ENCODE data around the gene TCF4. TPM values are rescaled to one million over a fixed set of nuclear protein-coding genes. Genes with fewer than 3 reads are reported as not detected.

Gene TCF4
- polyA plus RNA-seq, 1 donor (not counting 4 experiments of a cell fraction or from before 2014, with no cell fraction given) = 9.7 TPM

- no peaks in the 10 kb centered on the region for H3K4me1 ChIP-seq (ENCODE audit: control insufficient read depth, extremely low read depth, insufficient read depth, low read length)
- peaks cover 0 to 2% of the 10 kb centered on the region in 2 experiments for H3K36me3 ChIP-seq (ENCODE audit: control insufficient read depth in 2 of 2, extremely low read depth in 1 of 2, insufficient read depth in 2 of 2, low read length in 2 of 2)
- no peaks in the 10 kb centered on the region for H3K9me1 ChIP-seq (ENCODE audit: control insufficient read depth, extremely low read depth, insufficient read depth, low read length)
- TF ChIP-seq EZH2 (IDR thresholded peaks at IDR 0.05; ENCODE audit: low read length) = no peak
- no peak for TF ChIP-seq CTCF (optimal IDR thresholded peaks at IDR 0.05 in 1 of 3, IDR thresholded peaks at IDR 0.05 in 1 of 3, conservative IDR thresholded peaks at IDR 0.05 in 1 of 3; ENCODE audit: extremely low read depth in 1 of 3, insufficient read depth in 2 of 3, low read length in 3 of 3)
- no peaks in the 10 kb centered on the region for H4K20me1 ChIP-seq (ENCODE audit: control insufficient read depth, extremely low read depth, insufficient read depth, low read length)
- FAIRE-seq (no peak), DNase-seq (ENCODE audit: low read depth, low spot score) (no peak)
- H3K4me2 ChIP-seq (ENCODE audit: control insufficient read depth, extremely low read depth, insufficient read depth, low read depth, low read length) = no peak overlapping the region
- no peaks in the 10 kb centered on the region for H3K9me3 ChIP-seq (ENCODE audit: control insufficient read depth, low read depth, low read length)
- H3K79me2 ChIP-seq (ENCODE audit: control insufficient read depth, insufficient read depth, low read length) = no peaks in the 10 kb centered on the region
- no peak overlapping the region for H3K27ac ChIP-seq (ENCODE audit: control insufficient read depth, insufficient read depth, low read length)
- H2AFZ ChIP-seq (ENCODE audit: control insufficient read depth, low read length) = no peak overlapping the region
- no peak overlapping the region for H3K9ac ChIP-seq (ENCODE audit: control insufficient read depth, extremely low read depth, insufficient read depth, low read length)
- dilution Hi-C loops (cut with MboI; ENCODE audit: extremely low pct_ligation_motif_present, low sequenced_read_pairs) = no loop called here
- H3K4me3 ChIP-seq (ENCODE audit: control insufficient read depth in 2 of 3, extremely low read depth in 1 of 3, insufficient read depth in 2 of 3, low read depth in 1 of 3, low read length in 3 of 3) = no peak overlapping the region
- H3K27me3 ChIP-seq (ENCODE audit: control insufficient read depth, extremely low read depth, insufficient read depth, low read length) = no peaks in the 10 kb centered on the region
Measured at GRCh38 chr18:55228191-55228590, 359.8 kb downstream of the TCF4 start.

GRCh38 chr18:55227771-55228170 is 360.2 kb downstream of the TCF4 start:
- H3K27me3 ChIP-seq (ENCODE audit: control insufficient read depth, extremely low read depth, insufficient read depth, low read length) = no peaks in the 10 kb centered on the region
- DNase-seq (ENCODE audit: low read depth, low spot score) (no peak), FAIRE-seq (no peak)
- no peak for TF ChIP-seq EZH2 (IDR thresholded peaks at IDR 0.05; ENCODE audit: low read length)
- TF ChIP-seq CTCF (optimal IDR thresholded peaks at IDR 0.05 in 1 of 3, IDR thresholded peaks at IDR 0.05 in 1 of 3, conservative IDR thresholded peaks at IDR 0.05 in 1 of 3; ENCODE audit: extremely low read depth in 1 of 3, insufficient read depth in 2 of 3, low read length in 3 of 3) = no peak
- dilution Hi-C loops (cut with MboI; ENCODE audit: extremely low pct_ligation_motif_present, low sequenced_read_pairs) = no loop called here
- H3K4me3 ChIP-seq (ENCODE audit: control insufficient read depth in 2 of 3, extremely low read depth in 1 of 3, insufficient read depth in 2 of 3, low read depth in 1 of 3, low read length in 3 of 3) = no peak overlapping the region
- no peaks in the 10 kb centered on the region for H4K20me1 ChIP-seq (ENCODE audit: control insufficient read depth, extremely low read depth, insufficient read depth, low read length)
- no peaks in the 10 kb centered on the region for H3K9me1 ChIP-seq (ENCODE audit: control insufficient read depth, extremely low read depth, insufficient read depth, low read length)
- no peak overlapping the region for H3K27ac ChIP-seq (ENCODE audit: control insufficient read depth, insufficient read depth, low read length)
- peaks cover 0 to 2% of the 10 kb centered on the region in 2 experiments for H3K36me3 ChIP-seq (ENCODE audit: control insufficient read depth in 2 of 2, extremely low read depth in 1 of 2, insufficient read depth in 2 of 2, low read length in 2 of 2)
- no peaks in the 10 kb centered on the region for H3K9me3 ChIP-seq (ENCODE audit: control insufficient read depth, low read depth, low read length)
- H3K4me1 ChIP-seq (ENCODE audit: control insufficient read depth, extremely low read depth, insufficient read depth, low read length) = no peaks in the 10 kb centered on the region
- H3K4me2 ChIP-seq (ENCODE audit: control insufficient read depth, extremely low read depth, insufficient read depth, low read depth, low read length) = no peak overlapping the region
- no peak overlapping the region for H3K9ac ChIP-seq (ENCODE audit: control insufficient read depth, extremely low read depth, insufficient read depth, low read length)
- H3K79me2 ChIP-seq (ENCODE audit: control insufficient read depth, insufficient read depth, low read length) = no peaks in the 10 kb centered on the region
- H2AFZ ChIP-seq (ENCODE audit: control insufficient read depth, low read length) = no peak overlapping the region

Measured in keratinocyte (primary cell).